HK-2 (cell line): Measurements from ENCODE around the gene RAD1.
A peak's percentile ranks its signal among the peaks of the same experiment; 100 is the strongest.
"Not testable (repeated sequence)": the region's sequence is repeated elsewhere in the genome, so short reads cannot be mapped to it uniquely, and the experiment has no call there.

Source experiments
- DNase-seq: peaks from one replicate; pipeline ENCODE4 v3.0.0-alpha.2; 2018; ENCODE audit not compliant: unreplicated experiment

RAD1 gene

GRCh38 chr5:34915139-34915855 lies at the start of gene RAD1, which contains the start of gene BRIX1:
Gene RAD1 (minus strand): TSS chr5:34915504. CDS start chr5:34914892, 612 bp downstream.
Gene BRIX1 (plus strand): TSS chr5:34915711. CDS start chr5:34915739, 28 bp downstream.
- DNase-seq = peak; percentile 97

GRCh38 chr5:34959323-34959722 lies 44.0 kb upstream of the RAD1 start:
- DNase-seq = peak; percentile 7

GRCh38 chr5:34957857-34958690 lies 42.8 kb upstream of the RAD1 start:
- no peak for DNase-seq

GRCh38 chr5:34957321-34957720 lies 42.0 kb upstream of the RAD1 start:
- DNase-seq = no peak

GRCh38 chr5:34944460-34945047 lies 29.2 kb upstream of the RAD1 start:
- DNase-seq = no peak

- no peak for DNase-seq
Observed at GRCh38 chr5:34944044-34944443, 28.7 kb upstream of the RAD1 start.

GRCh38 chr5:34941936-34942335 lies 26.6 kb upstream of the RAD1 start:
- no peak for DNase-seq

GRCh38 chr5:34932947-34933346 lies 17.6 kb upstream of the RAD1 start:
- no peak for DNase-seq

GRCh38 chr5:34930870-34931269 lies 15.6 kb upstream of the RAD1 start:
- no peak for DNase-seq

- DNase-seq = no peak
Observed at GRCh38 chr5:34930462-34930844, 15.1 kb upstream of the RAD1 start.

GRCh38 chr5:34929720-34930461 lies 14.6 kb upstream of the RAD1 start:
- DNase-seq = peak; percentile 87

GRCh38 chr5:34929134-34929719 lies 13.9 kb upstream of the RAD1 start, which contains the start of gene DNAJC21:
Gene DNAJC21 (plus strand): TSS chr5:34929559. CDS start chr5:34929820, 261 bp downstream.
- DNase-seq = peak; percentile 97

GRCh38 chr5:34928267-34928666 lies 13.0 kb upstream of the RAD1 start:
- no peak for DNase-seq

GRCh38 chr5:34927785-34928184 lies 12.5 kb upstream of the RAD1 start:
- DNase-seq = no peak

GRCh38 chr5:34926318-34926888 lies 11.1 kb upstream of the RAD1 start:
- no peak for DNase-seq

GRCh38 chr5:34924462-34924765 lies 9.1 kb upstream of the RAD1 start:
- no peak for DNase-seq

GRCh38 chr5:34923694-34924461 lies 8.6 kb upstream of the RAD1 start:
- DNase-seq = no peak

- not testable (repeated sequence) for DNase-seq
Observed at GRCh38 chr5:34923256-34923655, 8.0 kb upstream of the RAD1 start.

- no peak for DNase-seq
Observed at GRCh38 chr5:34919077-34919476, 3.8 kb upstream of the RAD1 start.

- no peak for DNase-seq
Observed at GRCh38 chr5:34918025-34918424, 2.7 kb upstream of the RAD1 start.
